Right renal pelvis (tissue), 4 donors: ENCODE measurements around the gene FRYL. TPM values are rescaled to one million over a fixed set of nuclear protein-coding genes. Genes with fewer than 3 reads are reported as not detected.
A peak's percentile ranks its signal among the peaks of the same experiment; 100 is the strongest.
"Not testable (repeated sequence)": the region's sequence is repeated elsewhere in the genome, so short reads cannot be mapped to it uniquely, and the experiment has no call there.

Experiments used
- DNase-seq, 4 donors: peaks; one replicate each; pipeline ENCODE4 v3.0.0-alpha.2; 2013; ENCODE audit warnings: low read depth in 4 of 4, low spot score in 3 of 4, missing footprints in 1 of 4
- polyA plus RNA-seq, 4 donors: library from polyadenylated mRNA; unstranded; fragments of 120-200 nt; gene quantifications; one replicate each; pipeline ENCODE4 v1.2.1, GENCODE V29; 2013; ENCODE audit not compliant: insufficient read length in 4 of 4

Gene FRYL
- polyA plus RNA-seq, result 10 to 100 TPM; 39.7 to 51.2 (median 47.1) TPM

DNA sequence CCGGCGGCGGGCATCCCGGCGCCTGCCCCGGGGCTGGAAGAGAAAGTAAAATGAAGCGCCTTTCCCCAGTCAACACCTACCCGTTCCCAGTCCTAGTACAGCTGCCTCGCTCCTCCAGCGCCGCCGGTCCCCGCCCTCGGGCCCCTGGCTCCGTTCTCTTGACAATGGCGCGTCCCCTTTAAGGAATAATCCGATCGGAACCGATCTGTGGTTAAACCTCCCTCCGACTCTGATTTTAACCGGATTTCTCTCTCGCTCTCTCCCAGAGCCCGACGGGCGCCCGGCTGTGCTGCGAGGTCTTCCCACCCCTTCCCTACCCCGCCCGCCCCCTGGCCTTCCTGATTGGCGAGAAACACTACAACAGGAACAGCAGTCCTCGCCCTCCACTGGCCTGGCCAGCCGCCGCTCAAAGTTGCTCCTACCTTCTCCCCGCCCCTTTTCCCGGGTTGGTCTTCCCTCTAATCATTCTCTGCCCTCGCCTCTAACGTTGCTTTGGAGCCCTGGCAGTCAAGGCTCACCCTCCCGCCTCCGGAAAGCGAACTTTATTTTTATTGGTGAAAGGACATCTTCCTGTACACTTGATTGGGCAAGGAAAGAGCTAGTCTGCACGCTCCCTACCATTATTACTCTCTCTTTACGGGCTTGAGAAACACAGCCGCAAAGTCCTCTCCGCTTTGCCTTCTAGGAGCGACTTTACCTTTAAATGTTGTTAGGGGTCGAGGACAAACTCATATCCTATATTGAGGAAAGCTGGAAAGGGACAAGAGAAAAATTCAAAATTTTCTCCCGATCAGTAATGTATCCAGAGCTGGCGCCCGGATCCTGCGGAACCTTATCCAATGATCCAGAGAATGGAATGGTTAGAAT, at the start of gene FRYL:
Gene FRYL, minus strand, starts transcription at position 282 of the 867 bp plus-strand sequence. CDS start 145,869 bp downstream, outside the sequence.
- DNase-seq, result peak; percentile 95 to 99 (median 99)

GRCh38 chr4:48827622-48828021, 47.5 kb upstream of the FRYL start:
- DNase-seq, result no peak

DNA sequence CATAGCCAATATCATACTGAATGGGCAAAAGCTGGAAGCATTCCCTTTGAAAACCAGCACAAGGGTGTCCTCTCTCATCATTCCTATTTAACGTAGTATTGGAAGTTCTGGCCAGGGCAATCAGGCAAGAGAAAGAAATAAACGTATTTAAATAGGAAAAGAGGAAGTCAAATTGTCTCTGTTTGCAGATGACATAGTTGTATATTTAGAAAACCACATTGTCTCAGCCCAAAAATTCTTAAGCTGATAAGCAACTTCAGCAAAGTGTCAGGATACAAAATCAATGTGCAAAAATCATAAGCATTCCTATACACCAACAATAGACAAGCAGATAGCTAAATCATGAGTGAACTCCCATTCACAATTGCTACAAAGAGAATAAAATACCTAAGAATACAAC, 41.4 kb upstream of the FRYL start:
- not testable (repeated sequence) for DNase-seq

DNA sequence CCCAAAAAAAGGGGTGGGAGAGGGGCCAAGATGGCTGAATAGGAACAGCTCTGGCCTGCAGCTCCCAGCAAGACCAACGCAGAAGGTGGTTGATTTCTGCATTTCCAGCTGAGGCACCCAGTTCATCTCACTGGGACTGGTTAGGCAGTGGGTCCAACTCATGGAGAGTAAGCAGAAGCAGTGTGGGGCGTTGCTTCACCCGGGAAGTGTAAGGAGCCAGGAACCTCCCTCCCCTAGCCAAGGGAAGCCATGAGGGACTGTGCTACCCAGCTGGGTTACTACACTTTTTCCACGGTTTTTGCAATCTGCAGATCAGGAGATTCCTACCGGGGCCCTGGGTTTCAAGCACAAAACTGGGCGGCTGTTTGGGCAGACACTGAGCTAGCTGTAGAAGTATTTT, 36.9 kb upstream of the FRYL start:
- no peak for DNase-seq

DNA sequence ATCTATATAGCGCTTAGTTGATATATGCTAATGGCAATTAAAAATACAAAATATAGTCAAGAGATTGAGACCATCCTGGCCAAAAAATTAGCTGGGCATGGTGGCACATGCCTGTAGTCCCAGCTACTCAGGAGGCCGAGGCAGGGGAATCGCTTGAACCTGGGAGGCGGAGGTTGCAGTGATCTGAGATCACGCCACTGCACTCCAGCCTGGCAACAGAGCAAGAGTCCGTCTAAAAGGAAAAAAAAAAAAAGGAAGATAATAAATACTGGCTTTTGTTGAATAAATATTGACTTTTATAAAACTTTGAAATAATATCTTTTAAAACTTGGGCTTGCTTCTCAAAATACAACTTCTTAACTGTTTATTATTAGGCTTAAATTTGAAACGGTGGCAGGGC, 36.2 kb upstream of the FRYL start:
- not testable (repeated sequence) for DNase-seq

DNA sequence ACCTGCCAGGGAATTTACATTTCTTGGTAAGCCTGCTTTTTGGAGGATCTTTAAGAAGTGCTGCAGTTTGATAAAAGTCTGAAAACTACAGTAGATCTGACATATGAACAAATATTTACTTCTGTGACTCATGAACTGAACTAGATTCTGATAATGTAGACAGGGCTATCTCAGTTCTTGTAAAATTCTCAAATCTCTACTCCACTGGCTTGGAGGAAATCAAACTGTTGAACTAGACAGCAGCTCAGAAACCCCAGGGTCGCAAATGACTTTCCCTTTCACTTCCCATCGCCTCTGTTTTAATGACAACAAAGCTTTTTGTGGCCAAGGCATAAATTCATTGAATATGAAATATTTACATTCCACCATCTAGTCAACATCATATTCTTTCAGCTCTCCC, 35.4 kb upstream of the FRYL start:
- DNase-seq, result no peak

- DNase-seq, result peak in 1 of 4 donors; percentile 25
Observed at GRCh38 chr4:48813964-48814363, 33.9 kb upstream of the FRYL start.

DNA sequence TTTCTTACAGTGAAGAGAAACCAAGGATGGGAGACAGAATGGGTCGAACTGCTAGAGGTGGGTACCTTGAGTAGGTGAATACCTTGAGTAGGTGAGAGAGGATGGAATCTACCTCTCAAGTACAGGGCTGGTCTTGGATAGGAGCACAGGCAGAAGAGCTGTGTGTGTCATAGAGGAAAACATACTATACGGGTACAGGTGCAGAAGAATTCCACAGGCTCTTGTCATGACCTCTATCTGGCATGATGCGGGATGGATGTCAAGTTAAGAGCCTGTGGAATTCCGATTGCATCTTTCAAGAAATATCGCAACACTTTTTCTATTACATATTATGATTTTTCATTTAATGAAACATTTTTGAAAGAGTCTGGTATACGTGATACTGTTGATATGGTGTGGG, 32.8 kb upstream of the FRYL start:
- no peak for DNase-seq

DNA sequence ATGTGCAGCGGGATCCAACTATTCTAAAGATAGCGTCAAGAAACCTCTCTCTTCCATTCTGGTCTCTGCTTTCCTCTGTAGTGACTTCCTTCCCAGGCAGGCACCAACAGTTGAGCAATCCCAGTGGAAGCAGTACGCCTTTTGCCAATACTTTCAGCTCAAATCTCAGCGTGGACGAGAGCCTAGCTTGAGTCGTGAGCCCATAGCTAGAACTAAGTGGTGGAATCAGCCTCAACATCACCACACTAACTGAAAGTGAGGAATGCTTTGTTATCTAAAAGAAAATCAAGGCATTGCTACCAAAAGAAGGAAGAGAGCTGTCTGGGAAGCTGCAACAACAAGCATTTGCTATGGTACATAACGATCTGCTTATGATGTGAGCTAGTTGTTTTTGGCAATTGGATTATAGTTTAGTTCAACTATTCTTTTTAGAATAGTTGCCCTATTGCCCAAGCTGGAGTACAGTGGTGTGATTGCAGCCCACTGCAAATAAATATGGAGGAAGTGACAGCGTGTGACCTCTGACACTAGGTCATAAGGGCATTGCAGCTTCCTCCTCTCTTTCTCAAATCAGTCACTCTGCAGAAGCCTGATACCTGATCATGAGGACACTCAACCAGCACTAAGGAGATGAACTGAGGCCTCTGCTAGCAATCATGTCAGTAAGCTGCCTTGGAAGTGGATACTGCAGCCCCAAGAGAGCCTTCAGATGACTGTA, 24.7 kb upstream of the FRYL start:
- no peak for DNase-seq

DNA sequence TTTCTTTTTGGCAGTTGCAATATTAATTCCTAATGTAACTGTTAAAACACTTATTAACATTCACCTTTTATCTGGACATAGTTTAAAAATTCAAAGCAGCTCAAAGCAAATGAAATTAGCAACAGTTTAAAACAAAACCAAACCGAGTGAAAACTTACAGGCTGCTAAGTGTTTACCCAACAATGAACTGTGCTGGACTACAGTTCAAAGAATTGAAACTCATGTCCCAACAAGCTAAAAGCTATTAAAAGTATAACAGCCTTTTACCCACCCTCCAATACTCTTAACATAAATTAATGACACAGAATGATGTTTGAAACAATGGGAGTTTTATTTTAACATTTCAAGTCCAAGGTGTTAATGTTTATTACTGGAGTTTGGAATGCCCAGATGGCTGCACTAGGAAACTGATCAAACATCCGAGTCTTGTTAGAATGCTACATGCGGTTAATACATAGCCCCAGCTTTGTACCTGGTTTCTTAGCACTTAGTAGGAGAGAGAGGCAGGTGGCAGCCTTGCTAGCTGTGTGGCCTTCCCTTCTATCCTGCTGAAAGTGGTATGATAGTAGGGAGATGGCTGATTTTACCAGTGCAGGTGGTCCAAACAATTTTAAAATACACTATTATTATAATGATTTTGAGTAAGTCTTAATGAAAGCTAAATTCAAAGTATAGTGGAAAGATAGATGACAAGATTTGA, 21.1 kb upstream of the FRYL start:
- no peak for DNase-seq

DNA sequence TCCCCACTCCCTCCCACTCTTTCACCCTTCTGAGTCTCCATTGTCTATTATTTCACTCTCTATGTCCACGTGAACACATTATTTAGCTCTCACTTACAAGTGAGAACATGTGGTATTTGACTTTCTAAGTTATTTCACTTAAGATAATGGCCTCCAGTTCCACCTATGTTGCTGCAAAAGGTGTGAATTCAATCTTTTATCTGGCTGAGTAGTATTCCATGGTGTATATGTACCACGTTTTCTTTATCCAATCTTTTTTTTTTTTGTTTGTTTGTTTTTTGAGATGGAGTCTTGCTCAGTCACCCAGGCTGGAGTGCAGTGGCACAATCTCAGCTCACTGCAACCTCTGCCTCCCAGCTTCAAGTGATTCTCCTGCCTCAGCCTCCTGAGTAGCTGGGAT, 20.1 kb upstream of the FRYL start:
- not testable (repeated sequence) for DNase-seq

DNA sequence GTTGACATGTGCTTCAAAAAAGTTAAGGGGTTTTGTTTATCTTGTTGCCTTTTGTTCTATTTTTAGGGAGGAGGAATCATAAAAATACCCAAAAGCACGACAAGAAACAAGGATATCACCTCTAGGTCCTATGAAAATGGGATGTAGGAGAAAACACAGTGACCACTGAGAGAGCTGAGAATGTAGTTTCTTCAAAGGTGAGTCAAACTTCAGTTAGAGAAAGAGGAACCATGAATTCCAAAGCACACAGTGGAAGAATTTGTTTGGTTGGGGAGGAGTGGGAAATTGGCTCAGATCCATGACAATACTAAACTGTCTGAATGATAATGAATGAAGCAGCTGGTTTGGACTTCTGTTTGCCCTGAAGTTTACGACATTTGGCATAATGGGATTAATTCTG, 19.1 kb upstream of the FRYL start:
- DNase-seq, result no peak

DNA sequence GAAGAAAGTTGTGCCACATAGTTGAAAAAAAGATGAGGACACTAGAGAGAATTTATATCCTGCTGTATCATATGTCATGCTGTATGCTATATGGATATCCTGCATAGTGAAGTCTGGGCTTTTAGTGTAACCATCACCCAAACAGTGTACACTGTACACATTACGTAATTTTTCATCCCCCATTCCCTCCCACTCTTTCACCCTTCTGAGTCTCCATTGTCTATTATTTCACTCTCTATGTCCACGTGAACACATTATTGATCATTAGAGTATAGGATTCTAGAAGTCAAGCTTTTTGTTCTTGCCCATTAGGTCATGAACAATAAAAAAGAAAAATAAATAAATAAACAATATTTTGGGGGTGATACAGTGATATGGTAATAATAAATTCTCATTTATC, 18.0 kb upstream of the FRYL start:
- no peak for DNase-seq

- no peak for DNase-seq
Observed at GRCh38 chr4:48796927-48797679, 17.0 kb upstream of the FRYL start.

- DNase-seq, result no peak
Observed at GRCh38 chr4:48796191-48796926, 16.3 kb upstream of the FRYL start.

DNA sequence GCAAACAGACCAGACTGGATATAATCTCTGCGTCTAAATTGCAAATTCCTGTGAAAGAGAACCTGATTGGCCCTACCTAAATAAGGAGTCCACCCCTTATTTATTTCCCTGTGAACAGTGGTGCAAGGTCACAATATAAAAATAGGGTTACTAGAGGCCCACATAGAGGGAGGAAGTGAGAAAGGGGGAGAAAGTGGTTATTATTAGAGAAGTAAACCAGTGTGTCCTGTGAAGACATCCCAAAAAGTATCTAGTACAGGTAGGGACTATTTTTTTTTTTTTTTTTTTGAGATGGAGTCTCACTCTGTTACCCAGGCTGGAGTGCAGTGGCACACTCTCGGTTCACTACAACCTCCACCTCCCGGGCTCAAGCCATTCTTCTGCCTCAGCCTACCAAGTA, 15.0 kb upstream of the FRYL start:
- no peak for DNase-seq

- DNase-seq, result no peak
Observed at GRCh38 chr4:48792348-48793006, 12.4 kb upstream of the FRYL start.

DNA sequence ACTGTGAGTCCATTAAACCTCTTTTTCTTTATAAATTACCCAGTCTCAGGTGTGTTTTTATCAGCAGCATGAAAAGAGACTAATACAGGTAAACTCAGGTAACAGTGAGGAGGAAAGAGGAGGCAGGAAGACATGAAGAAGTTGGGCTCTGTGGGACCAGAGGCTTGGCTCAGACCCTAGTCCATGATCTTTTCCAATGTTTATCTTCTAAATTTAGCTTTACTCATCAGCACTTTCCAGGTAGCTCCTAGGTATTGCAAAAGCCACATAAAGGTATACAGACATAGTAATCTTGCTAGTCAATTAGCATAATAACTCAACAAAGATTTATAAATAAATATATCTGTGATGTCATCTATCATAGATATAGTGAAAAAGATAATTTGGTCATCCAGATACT, 11.2 kb upstream of the FRYL start:
- DNase-seq, result no peak

- no peak for DNase-seq
Observed at GRCh38 chr4:48790561-48790960, 10.5 kb upstream of the FRYL start.
